GM12872 (cell line): ENCODE measurements around the gene PPP1R26.
A peak's percentile ranks its signal among the peaks of the same experiment; 100 is the strongest.

Experiments used
- CTCF ChIP-seq: IDR thresholded peaks from 3 replicates; pipeline ENCODE4 v1.5.1; 2011; ENCODE audit warnings: low read depth, mild to moderate bottlenecking, low read length, moderate library complexity; ENCODE audit not compliant: insufficient read depth

The PPP1R26 gene

GRCh38 chr9:135476561-135477355 is 2.8 kb upstream of the PPP1R26 start:
- TF ChIP-seq CTCF, result no peak

- no peak for TF ChIP-seq CTCF
Measured at GRCh38 chr9:135478191-135478590, 1.4 kb upstream of the PPP1R26 start.

GRCh38 chr9:135478829-135479468 is 633 bp upstream of the PPP1R26 start:
- TF ChIP-seq CTCF, result peak; percentile 21; the same call in 1 of the 3 replicates

GRCh38 chr9:135480071-135480939 is 723 bp downstream of the PPP1R26 start:
- no peak for TF ChIP-seq CTCF

- TF ChIP-seq CTCF, result no peak
Measured at GRCh38 chr9:135480940-135481310, 1.3 kb downstream of the PPP1R26 start.

- TF ChIP-seq CTCF, result no peak
Measured at GRCh38 chr9:135482015-135482754, 2.6 kb downstream of the PPP1R26 start.
